ENCODE data around the gene MYO15B. TPM values are rescaled to one million over a fixed set of nuclear protein-coding genes. Genes with fewer than 3 reads are reported as not detected.

The MYO15B gene
- total and polyA plus RNA-seq, 2 of the 13 experiments (the other 11 are each of a cell fraction or from before 2014, with no cell fraction given), result 2.8 to 8.1 TPM

DNA sequence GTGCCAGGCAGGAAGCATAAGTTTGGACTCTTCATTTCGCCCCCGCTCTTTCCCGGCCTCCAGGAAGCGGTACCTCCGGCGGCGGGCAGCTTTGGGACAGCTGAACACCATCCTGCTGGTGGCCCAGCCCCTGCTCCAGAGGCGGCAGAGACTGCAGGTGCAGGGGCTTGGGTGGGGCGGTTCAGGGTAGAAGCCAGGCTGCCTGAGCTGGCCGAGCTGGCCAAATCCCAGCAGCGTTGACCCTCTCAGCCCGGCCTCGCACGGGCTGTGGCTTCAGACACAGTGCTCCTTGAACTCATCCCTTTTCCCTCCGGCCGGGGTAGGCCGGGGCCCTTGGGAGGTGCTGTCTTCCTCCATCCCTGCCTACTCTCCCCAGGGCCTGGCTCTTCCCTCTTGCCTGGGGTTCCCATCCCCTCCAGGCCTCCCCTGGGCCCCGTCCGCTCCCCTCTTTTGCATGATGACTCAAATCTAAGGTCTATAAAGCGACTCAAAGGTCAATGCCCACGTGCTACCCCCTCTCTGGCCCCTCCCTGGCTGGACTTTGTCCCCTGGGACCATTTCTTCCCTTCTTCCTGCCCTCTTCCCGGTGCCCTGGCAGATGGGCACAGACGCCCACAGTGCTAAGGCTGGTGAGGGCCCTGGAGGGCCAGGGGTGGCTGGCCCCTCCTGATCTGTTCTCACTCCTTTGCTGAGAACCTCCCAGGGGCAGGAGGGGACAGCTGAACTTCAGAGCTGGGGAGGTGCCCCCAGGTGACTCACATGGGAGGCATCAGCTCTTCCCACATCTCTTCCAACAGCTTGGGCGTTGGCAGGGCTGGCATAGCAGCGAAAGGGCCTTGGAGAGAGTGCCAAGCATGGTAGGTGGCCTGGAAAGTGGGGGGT is 22.7 kb downstream of the MYO15B start (continued):
- TF ChIP-seq SAFB2 (CRISPR knock-in tag; IDR thresholded peaks at IDR 0.05; ENCODE audit: borderline replicate concordance, low read depth) (no peak), PHF5A (CRISPR knock-in tag; IDR thresholded peaks at IDR 0.05; ENCODE audit: low read depth, unreplicated experiment) (no peak), SRSF1 (optimal IDR thresholded peaks at IDR 0.05; ENCODE audit: low read depth, low read length) (no peak), POLR2A (IDR thresholded peaks at IDR 0.05; ENCODE audit: insufficient read depth in 1 of 2, low read depth in 2 of 2, low read length in 2 of 2) (no peak), ZNF772 (CRISPR knock-in tag; IDR thresholded peaks at IDR 0.05) (0 out of 2 replicates have a peak, but pooled peaks have one; percentile 61), TOPORS (CRISPR knock-in tag; IDR thresholded peaks at IDR 0.05) (no peak), NR1H2 (CRISPR knock-in tag; IDR thresholded peaks at IDR 0.05; ENCODE audit: borderline replicate concordance, low read depth) (no peak), NRL (CRISPR knock-in tag; IDR thresholded peaks at IDR 0.05; ENCODE audit: borderline replicate concordance) (peak; percentile 63; the same call in 1 of the 2 replicates), PAF1 (CRISPR knock-in tag; IDR thresholded peaks at IDR 0.05) (no peak), ONECUT2 (CRISPR knock-in tag; IDR thresholded peaks at IDR 0.05) (no peak), KAT2B (IDR thresholded peaks at IDR 0.05; ENCODE audit: borderline replicate concordance, low read depth, low read length) (no peak), CEBPB (IDR thresholded peaks at IDR 0.05; ENCODE audit: borderline replicate concordance, low read depth, low read length) (no peak), SP140L (CRISPR knock-in tag; IDR thresholded peaks at IDR 0.05; ENCODE audit: borderline replicate concordance) (no peak)
- TF ChIP-seq, protein P1, sequence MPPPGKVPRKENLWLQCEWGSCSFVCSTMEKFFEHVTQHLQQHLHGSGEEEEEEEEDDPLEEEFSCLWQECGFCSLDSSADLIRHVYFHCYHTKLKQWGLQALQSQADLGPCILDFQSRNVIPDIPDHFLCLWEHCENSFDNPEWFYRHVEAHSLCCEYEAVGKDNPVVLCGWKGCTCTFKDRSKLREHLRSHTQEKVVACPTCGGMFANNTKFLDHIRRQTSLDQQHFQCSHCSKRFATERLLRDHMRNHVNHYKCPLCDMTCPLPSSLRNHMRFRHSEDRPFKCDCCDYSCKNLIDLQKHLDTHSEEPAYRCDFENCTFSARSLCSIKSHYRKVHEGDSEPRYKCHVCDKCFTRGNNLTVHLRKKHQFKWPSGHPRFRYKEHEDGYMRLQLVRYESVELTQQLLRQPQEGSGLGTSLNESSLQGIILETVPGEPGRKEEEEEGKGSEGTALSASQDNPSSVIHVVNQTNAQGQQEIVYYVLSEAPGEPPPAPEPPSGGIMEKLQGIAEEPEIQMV (CRISPR knock-in tag; IDR thresholded peaks at IDR 0.05; ENCODE audit: low read depth), result no peak
- TF ChIP-seq, protein P2, sequence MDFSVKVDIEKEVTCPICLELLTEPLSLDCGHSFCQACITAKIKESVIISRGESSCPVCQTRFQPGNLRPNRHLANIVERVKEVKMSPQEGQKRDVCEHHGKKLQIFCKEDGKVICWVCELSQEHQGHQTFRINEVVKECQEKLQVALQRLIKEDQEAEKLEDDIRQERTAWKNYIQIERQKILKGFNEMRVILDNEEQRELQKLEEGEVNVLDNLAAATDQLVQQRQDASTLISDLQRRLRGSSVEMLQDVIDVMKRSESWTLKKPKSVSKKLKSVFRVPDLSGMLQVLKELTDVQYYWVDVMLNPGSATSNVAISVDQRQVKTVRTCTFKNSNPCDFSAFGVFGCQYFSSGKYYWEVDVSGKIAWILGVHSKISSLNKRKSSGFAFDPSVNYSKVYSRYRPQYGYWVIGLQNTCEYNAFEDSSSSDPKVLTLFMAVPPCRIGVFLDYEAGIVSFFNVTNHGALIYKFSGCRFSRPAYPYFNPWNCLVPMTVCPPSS (IDR thresholded peaks at IDR 0.05), result no peak
- TF ChIP-seq, protein P3, sequence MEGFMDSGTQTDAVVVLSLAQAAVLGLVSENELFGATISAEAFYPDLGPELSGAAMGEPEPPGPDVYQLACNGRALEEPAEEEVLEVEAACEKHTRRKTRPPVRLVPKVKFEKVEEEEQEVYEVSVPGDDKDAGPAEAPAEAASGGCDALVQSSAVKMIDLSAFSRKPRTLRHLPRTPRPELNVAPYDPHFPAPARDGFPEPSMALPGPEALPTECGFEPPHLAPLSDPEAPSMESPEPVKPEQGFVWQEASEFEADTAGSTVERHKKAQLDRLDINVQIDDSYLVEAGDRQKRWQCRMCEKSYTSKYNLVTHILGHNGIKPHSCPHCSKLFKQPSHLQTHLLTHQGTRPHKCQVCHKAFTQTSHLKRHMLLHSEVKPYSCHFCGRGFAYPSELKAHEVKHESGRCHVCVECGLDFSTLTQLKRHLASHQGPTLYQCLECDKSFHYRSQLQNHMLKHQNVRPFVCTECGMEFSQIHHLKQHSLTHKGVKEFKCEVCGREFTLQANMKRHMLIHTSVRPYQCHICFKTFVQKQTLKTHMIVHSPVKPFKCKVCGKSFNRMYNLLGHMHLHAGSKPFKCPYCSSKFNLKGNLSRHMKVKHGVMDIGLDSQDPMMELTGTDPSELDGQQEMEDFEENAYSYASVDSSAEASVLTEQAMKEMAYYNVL (CRISPR knock-in tag; IDR thresholded peaks at IDR 0.05; ENCODE audit: borderline replicate concordance), result 0 out of 2 replicates have a peak, but pooled peaks have one; percentile 35
- TF ChIP-seq, protein P4, sequence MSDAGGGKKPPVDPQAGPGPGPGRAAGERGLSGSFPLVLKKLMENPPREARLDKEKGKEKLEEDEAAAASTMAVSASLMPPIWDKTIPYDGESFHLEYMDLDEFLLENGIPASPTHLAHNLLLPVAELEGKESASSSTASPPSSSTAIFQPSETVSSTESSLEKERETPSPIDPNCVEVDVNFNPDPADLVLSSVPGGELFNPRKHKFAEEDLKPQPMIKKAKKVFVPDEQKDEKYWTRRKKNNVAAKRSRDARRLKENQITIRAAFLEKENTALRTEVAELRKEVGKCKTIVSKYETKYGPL (CRISPR knock-in tag; IDR thresholded peaks at IDR 0.05), result no peak
- TF ChIP-seq, protein P5, sequence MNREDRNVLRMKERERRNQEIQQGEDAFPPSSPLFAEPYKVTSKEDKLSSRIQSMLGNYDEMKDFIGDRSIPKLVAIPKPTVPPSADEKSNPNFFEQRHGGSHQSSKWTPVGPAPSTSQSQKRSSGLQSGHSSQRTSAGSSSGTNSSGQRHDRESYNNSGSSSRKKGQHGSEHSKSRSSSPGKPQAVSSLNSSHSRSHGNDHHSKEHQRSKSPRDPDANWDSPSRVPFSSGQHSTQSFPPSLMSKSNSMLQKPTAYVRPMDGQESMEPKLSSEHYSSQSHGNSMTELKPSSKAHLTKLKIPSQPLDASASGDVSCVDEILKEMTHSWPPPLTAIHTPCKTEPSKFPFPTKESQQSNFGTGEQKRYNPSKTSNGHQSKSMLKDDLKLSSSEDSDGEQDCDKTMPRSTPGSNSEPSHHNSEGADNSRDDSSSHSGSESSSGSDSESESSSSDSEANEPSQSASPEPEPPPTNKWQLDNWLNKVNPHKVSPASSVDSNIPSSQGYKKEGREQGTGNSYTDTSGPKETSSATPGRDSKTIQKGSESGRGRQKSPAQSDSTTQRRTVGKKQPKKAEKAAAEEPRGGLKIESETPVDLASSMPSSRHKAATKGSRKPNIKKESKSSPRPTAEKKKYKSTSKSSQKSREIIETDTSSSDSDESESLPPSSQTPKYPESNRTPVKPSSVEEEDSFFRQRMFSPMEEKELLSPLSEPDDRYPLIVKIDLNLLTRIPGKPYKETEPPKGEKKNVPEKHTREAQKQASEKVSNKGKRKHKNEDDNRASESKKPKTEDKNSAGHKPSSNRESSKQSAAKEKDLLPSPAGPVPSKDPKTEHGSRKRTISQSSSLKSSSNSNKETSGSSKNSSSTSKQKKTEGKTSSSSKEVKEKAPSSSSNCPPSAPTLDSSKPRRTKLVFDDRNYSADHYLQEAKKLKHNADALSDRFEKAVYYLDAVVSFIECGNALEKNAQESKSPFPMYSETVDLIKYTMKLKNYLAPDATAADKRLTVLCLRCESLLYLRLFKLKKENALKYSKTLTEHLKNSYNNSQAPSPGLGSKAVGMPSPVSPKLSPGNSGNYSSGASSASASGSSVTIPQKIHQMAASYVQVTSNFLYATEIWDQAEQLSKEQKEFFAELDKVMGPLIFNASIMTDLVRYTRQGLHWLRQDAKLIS (CRISPR knock-in tag; IDR thresholded peaks at IDR 0.05), result no peak
- TF ChIP-seq, protein P6, sequence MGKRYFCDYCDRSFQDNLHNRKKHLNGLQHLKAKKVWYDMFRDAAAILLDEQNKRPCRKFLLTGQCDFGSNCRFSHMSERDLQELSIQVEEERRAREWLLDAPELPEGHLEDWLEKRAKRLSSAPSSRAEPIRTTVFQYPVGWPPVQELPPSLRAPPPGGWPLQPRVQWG (CRISPR knock-in tag; IDR thresholded peaks at IDR 0.05; ENCODE audit: borderline replicate concordance, low read depth), result no peak

Data from HepG2 (cell line).